ENCODE measurements around the gene RCAN1.

Gene RCAN1

DNA sequence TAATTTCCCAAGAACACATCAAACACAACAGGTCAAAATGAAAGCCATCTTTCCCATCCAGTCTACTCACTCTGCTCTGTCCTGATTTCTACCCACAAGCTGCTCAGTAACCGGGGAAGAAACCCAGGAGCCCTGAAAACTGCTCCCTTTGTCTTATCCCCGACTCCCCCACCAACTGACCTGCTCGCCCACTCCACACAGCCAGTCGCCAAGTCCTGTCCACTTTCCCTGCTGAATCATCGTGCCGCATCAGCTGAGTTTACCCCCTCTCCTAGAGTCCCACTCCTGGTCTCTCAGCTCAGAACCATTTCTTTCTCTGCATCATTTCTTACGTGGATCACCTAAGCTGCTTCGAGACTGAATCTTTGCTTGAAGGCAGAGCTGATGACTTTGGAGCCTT, 11.2 kb upstream of the RCAN1 start:
- no peak for DNase-seq (ENCODE audit: extremely low spot score)
- ChIA-PET CTCF (interaction anchor here (0.8 to 4.2 kb wide), 5 partner anchors 11 to 702 kb away, joined by 3 to 22 read pairs (median 3); no protein-coding TSS in a partner anchor), POLR2A (no interaction called here)
- no peak for TF ChIP-seq CTCF (IDR thresholded peaks at IDR 0.05; ENCODE audit: control extremely low read depth, extremely low read depth, low read depth, missing control alignments)

GRCh38 chr21:34625030-34625593, 10.2 kb upstream of the RCAN1 start:
- TF ChIP-seq CTCF (IDR thresholded peaks at IDR 0.05; ENCODE audit: control extremely low read depth, extremely low read depth, low read depth, missing control alignments) = no peak
- DNase-seq (ENCODE audit: extremely low spot score) = no peak
- POLR2A ChIA-PET = no interaction called here
- CTCF ChIA-PET = interaction anchor here (0.9 to 4.2 kb wide), 6 partner anchors 12 to 258 kb away, joined by 3 to 22 read pairs (median 4); no protein-coding TSS in a partner anchor

- no peak for DNase-seq (ENCODE audit: extremely low spot score)
- ChIA-PET CTCF (interaction anchor here (1.8 to 4.1 kb wide), 2 partner anchors 8 to 20 kb away, joined by 12 to 37 read pairs; no protein-coding TSS in a partner anchor), POLR2A (no interaction called here)
- TF ChIP-seq CTCF (IDR thresholded peaks at IDR 0.05; ENCODE audit: control extremely low read depth, extremely low read depth, low read depth, missing control alignments) = no peak
These were observed 8.6 kb upstream of the RCAN1 start for GRCh38 chr21:34623516-34623915.

- DNase-seq (ENCODE audit: extremely low spot score) = no peak
- CTCF ChIA-PET = interaction anchor here (0.9 to 4.1 kb wide), 6 partner anchors 10 to 113 kb away, joined by 3 to 37 read pairs (median 4); no protein-coding TSS in a partner anchor
These were observed 6.8 kb upstream of the RCAN1 start for GRCh38 chr21:34621434-34622350.

DNA sequence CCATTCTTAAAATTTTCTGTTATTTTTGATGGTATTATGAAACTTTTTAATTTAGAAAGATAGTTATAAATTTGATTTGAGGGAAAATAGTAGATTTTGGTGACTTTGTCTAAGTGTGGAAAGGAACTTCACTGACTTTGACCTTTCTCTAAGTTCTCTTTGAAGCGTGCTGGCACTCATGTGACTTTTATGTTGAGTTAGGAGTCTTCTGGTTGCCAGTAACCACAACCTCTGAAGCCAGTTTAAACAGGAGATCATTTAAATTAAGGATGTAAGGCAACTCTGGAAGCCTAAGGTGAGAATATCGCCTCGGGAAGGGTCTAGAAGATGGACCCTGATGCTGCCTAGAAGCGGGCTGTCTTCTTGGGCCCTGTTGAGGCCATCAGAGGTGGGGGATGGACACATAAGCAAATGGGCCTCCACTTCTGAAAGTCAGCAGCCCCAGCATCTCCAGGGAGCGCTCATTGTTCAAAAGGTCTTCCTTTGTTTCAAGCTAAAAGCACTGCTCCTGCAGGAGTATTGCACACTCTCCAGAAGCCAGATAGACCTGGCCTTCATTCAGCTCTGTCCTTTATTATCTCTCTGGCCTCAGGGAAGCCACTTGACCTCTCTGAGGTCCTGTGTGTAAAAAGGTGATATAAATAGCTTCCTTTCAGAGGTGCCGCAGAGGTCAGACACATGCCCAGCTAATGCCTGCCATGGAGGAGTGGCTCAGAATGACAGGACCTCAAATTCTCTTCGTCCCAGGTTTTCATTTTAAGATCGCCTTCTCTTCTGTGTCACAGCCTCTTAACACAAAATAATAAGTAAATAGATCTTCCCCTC, 5.1 kb upstream of the RCAN1 start:
- ChIA-PET POLR2A (no interaction called here), CTCF (interaction anchor here (1.3 to 4.1 kb wide), 2 partner anchors 11 to 13 kb away, joined by 4 to 37 read pairs; no protein-coding TSS in a partner anchor)
- no peak for DNase-seq (ENCODE audit: extremely low spot score)
- TF ChIP-seq CTCF (IDR thresholded peaks at IDR 0.05; ENCODE audit: control extremely low read depth, extremely low read depth, low read depth, missing control alignments) = no peak

More at GRCh38 chr21:34621434-34622350, 6.8 kb upstream of the RCAN1 start:
- POLR2A ChIA-PET = no interaction called here
- TF ChIP-seq CTCF (IDR thresholded peaks at IDR 0.05; ENCODE audit: control extremely low read depth, extremely low read depth, low read depth, missing control alignments) = no peak

DNA sequence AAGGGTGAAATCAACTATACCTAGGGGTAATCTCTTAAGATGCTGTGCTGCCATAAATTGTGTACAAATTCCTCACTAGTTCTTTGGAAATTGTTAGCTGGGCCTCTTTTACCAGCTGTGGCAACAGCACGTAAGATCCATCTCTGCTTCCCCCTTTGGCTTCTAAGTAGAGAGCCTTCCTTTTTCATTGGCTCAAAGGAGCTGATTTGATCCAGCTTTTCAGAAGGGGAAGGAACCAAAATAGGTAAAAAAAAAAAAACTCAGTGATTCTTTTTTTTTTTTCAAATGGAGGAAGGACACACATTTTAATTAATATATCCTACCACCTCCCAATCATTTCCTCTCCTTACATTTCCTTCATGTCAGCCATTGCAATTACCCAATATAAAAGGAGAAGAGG, 4.0 kb upstream of the RCAN1 start:
- DNase-seq (ENCODE audit: extremely low spot score) = no peak
- CTCF ChIA-PET = interaction anchor here (1.2 to 1.6 kb wide), 6 partner anchors 13 to 256 kb away, joined by 3 to 13 read pairs (median 4); no protein-coding TSS in a partner anchor
- POLR2A ChIA-PET = no interaction called here
- TF ChIP-seq CTCF (IDR thresholded peaks at IDR 0.05; ENCODE audit: control extremely low read depth, extremely low read depth, low read depth, missing control alignments) = no peak

All from GM10248 (cell line).